Suprapubic skin (tissue), 3 donors: ENCODE measurements around the gene CPB1.

Experiments
- CTCF ChIP-seq, 2 donors: fragments of 200-600 bp in 1 of 2; fragments of 450-650 bp in 1 of 2; sonication (generic) in 1 of 2; IDR thresholded peaks; one replicate each; pipeline ENCODE4 v1.5.1; 2016 to 2019; ENCODE audit warnings: antibody characterized with exemption in 2 of 2, mild to moderate bottlenecking in 1 of 2, moderate library complexity in 1 of 2
- POLR2AphosphoS5 ChIP-seq, 3 donors: sonication (generic); formaldehyde crosslinking; IDR thresholded peaks; one replicate each; pipeline ENCODE4 v1.6.1; 2017; ENCODE audit warnings: antibody characterized with exemption in 3 of 3

- TF ChIP-seq CTCF (IDR thresholded peaks at IDR 0.05), result no peak
- no peak for TF ChIP-seq POLR2AphosphoS5 (IDR thresholded peaks at IDR 0.05)
Observed at GRCh38 chr3:148848410-148848809, 20.8 kb downstream of the CPB1 start.
